Forelimb muscle (tissue), 1 donor: ENCODE results near the gene WDR75. TPM values are rescaled to one million over a fixed set of nuclear protein-coding genes. Genes with fewer than 3 reads are reported as not detected.

ENCODE experiments used
- polyA plus RNA-seq: library from polyadenylated mRNA; unstranded; fragments of 120-200 nt; gene quantifications from one replicate; pipeline ENCODE4 v1.2.1, GENCODE V29; 2013; ENCODE audit not compliant: insufficient read length

The WDR75 gene
- polyA plus RNA-seq, 1 donor = 34.1 TPM

Other genes starting within 250 kb of the WDR75 start
- 34.6 TPM for gene SLC40A1, start 139.3 kb downstream of the WDR75 start, polyA plus RNA-seq
- 42.3 TPM for gene ASNSD1, start 220.0 kb downstream of the WDR75 start, polyA plus RNA-seq
- 7.6 TPM for gene ANKAR, start 233.2 kb downstream of the WDR75 start, polyA plus RNA-seq